Stimulated activated CD8-positive, alpha-beta memory T cell treated with anti-CD3 and anti-CD28 coated beads, Interleukin-7, amount 100 ng/mL, for 48 hours (primary cell): ENCODE results near the gene KLHL22.
"Not testable (repeated sequence)": the region's sequence is repeated elsewhere in the genome, so short reads cannot be mapped to it uniquely, and the experiment has no call there.

Source experiments
- DNase-seq, 2 donors: peaks; one replicate each; pipeline ENCODE4 v3.0.0-alpha.2; 2020; ENCODE audit warnings: low read depth in 1 of 2; ENCODE audit errors: extremely low read depth in 1 of 2

KLHL22 gene

DNA sequence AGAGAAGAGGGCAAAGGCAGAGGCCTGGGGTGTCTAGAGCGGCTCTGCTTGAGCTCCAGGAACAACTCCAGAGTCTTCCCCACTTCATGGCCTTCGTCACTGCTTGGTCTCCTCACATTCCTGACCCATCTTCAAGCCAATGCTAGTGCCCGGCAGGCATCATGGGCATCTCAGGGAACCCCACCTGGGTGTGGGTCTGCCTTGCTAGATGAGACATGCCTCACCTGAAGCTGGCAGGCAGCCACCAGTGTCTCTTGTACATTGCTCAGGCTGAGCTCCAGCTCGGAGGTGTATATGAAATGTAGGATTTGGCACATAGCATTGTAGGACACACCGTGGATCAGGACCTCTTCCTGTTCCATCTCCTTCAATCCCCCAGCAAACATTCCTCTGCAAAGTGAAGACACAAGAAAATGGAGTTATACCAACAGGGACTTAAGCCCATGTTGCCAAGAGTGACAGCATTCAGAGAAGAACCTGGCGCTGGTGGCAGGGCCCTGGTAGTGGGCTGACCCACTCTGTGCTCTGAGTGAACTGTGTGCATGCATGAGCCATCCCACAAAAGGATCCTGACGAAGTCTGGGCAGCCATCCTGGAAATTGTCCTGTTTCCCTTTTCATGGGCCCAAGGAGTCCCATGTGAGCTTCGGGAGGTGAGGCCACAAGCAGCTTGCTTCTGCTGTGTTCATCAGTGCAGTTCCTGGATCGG lies 24.3 kb downstream of the KLHL22 start:
- DNase-seq, result no peak

DNA sequence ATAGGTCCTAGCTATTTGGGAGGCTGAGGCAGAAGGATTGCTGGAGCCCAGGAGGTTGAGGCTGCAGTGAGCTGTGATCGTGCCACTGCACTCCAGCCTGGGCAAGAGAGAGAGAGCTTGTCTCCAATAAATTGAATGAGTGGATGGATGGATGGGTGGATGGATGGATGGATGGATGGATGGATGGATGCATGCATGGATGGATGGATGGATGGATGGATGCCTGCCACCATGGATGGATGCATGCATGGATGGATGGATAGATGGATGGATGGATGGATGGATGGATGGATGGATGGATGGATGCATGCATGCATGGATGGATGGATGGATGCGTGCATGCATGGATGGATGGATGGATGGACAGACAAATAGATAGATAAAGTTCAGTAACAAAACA lies 25.1 kb downstream of the KLHL22 start:
- DNase-seq, result not testable (repeated sequence)

DNA sequence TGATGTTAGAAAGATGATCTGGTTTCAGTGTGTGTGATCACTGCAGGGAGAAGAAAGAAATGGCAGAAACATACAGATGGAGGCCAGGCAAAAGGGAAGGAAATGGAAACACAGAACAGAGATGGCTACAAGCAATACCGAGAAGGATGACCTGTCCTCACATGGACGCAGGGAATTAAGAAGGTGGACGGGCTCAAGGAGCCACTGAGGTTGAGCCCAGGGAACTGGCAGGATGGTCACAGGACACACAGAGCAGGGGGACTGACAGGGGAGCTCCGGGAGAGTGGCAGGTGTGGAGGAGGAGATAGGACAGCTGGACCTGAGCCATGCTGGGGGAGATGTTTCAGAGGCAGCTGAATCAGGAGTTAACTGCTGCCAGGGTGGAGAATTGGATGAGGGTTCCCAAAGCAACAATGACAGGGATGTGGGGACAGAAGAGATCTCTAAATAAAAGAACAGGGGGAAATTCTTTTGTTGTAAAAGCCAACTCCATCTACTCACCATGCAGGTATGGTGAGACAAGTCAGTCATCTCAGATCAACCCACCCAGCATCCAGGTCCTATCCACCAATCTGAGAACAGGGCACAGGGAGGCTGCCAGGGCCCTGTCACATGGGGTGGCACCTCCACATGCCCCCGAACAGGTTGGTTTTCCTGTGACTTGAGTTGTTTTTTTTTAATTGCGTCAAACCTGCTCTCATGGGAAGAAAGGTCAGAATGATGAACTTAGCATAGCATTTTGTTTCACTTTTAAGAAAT lies 26.3 kb downstream of the KLHL22 start:
- no peak for DNase-seq

DNA sequence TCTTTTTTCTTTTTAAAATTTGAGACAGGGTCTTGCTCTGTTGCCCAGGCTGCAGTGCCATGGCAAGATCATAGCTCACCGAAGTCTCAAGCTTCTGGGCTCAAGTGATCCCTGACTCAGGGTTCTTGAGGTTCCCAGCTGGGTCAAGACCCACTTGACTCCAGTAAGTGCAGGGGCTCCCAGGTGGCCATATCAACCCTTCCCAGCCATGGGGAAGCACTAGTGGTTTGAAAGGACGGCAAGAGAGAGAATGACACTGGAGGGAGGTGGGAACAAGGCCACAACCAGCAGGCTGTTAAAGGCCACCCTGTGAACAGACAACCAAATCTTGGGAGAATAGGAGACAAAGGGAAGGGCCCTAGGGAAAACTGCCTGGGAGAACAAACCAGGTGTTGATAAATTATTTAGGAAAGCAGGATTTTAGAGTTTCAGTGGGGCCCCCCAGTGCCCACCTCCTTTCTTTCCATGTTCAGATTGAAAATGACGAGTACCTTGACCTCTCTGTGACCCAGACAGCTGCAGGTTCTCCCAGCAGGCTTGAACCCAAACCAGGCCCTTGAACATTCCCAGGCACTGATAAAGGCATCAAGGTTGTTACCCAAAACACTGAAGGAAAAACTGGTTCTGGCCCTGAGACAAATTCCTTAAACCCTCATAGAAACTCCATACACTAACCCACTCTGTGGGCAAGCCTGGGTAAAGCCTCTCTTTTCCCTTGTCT lies 28.8 kb downstream of the KLHL22 start:
- DNase-seq, result no peak

DNA sequence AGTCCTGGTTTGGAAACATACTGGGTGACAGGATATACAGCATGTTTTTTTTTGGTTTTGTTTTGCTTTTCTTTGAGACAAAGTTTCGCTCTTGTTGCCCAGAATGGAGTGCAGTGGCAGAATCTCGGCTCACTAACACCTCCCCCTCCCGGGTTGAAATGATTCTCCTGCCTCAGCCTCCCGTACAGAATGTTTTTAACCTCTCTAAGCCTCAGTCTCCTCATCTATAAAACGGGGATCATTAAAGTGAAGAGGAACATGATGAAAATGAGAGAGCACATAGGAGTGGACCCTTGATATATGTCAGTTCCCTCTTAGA lies 29.9 kb downstream of the KLHL22 start:
- DNase-seq, result no peak

DNA sequence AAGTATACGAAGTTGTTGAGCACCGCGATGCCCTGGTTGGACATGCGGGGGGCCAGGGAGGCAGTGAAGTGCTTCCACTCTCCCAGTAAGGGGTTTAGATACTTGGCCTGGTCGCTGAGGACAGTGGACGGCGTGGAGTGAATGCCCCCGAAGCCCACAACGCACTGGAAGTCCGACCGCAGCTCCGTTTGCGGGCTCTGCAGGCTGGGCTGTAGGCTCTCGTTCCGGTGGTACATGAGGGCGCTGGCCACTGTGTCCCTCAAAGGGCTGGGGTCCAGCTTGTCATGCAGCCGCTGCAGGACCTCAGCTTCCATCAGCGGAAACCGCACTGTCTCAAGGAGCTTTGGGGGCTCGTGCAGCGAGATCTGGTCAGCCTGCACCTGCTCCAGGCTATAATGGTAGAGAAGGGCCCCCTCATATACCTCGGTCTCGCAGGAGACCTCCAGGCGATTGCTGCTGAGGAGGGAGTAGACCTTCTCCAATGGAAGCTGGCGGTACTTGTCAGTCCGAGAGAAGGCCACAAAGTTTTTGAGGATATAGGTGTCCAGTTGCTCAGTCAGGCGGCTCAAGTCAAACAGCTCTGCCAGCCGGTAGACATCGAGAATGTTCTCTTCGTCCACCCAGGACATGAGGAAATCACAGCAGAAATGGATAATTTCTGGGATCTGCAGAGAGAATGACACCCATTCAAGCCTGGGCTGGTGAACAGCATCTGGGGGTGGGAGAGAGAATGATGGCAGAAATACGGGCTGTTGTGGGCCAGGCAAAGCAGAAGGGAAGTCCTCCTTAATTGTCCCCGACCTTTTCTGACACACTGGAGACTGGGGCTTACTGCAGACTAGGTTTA lies 30.5 kb downstream of the KLHL22 start:
- no peak for DNase-seq

DNA sequence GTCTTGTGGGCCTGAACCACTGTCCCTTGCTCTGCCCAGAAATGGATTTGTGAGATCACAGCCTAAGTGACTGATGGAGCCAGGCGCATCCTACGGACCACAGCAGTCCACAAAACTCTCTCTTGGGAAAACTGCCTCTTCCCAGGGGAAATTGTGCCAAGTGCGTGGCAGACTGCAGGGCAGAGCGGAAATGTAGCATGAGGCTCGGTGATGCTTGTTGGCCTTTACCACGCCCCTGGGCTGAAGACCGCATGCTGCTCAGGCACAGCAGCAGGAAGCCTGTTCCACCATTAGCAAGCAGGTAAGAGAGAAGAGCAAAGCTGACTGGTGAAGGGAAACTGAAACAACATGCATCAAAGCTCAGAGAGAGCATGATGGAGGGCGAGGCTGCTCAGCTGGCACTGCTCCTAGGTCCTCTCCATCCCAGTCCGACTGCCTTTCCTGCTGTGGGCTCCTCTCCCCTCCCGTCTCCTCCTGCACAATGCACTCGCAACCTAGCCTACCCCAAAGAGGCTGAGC lies 31.4 kb downstream of the KLHL22 start:
- peak; percentile 2 to 26 for DNase-seq

DNA sequence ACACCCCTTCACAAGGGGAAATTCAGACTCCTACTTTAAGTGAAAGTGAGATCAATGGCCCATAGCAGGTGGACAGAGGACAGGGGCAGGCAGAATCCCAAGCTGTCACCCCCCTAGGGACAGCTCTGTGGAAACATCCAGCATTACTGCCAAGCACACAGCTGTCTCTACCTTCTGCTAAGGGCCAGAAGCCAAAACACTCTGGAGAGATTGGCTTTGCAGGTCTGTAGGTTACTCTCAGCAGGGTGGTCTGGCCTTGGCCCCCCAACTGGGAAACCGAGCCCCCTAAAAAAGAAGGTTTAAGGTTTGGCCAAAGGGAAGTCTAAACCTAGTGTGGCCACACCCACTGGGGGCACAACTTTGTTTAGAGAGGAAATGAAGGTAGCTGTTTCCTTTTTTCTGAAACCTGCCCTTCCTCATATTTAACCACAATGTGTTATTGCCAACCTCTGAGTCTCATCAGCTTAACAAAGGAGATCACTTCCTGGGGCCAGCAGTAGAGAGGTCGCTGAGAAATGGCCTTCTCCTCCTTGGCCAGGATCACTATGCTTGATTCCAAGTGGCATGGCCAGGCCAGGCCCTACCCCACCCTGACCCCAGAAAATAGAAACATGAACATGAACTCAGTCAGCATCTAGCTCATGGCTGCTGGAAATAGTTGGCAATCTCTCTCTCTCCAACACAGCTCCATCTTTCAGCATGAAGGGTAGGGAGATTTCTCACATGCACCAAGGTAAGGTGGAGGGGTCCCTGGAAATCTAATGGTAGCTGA lies 32.1 kb downstream of the KLHL22 start:
- DNase-seq, result no peak

DNA sequence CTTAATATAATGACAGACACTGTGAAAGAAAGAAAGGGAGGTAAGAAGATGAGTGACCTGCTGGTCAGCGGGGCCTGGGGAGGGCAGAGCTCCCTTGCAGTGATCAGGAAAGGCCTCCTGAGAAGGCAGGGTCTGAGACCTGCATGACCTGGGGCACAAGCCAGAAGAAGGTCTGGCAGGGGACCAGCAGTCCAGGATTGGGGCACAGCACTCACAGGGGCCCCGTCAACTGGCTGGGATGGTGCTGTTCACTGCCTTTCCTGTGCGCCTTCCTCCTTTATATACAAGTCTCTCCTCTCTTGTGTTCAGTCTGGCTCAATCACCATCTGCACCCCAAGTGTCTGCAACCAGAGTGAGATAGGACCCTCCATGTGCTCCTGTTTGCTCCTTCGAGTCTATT lies 35.7 kb downstream of the KLHL22 start:
- DNase-seq, result no peak

DNA sequence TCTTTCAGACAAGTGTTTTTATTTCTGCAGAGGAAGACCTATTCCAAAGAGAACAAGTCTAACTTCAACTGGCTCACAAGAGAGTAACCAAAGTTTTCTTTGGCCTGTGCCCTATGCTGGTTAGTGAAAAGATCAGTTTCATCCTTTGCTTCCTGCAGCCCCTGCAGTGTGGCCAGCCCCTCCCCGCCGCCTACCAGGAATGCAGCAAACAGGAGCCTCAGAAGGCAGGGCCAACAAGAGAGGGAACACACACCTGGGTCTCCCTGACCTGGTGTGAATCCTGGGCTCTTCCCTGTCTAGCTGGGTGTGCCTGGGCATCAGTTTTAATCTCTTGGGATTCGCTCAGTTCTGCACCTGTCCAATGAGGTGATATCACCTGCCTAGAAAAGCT lies 36.4 kb downstream of the KLHL22 start:
- DNase-seq, result no peak

DNA sequence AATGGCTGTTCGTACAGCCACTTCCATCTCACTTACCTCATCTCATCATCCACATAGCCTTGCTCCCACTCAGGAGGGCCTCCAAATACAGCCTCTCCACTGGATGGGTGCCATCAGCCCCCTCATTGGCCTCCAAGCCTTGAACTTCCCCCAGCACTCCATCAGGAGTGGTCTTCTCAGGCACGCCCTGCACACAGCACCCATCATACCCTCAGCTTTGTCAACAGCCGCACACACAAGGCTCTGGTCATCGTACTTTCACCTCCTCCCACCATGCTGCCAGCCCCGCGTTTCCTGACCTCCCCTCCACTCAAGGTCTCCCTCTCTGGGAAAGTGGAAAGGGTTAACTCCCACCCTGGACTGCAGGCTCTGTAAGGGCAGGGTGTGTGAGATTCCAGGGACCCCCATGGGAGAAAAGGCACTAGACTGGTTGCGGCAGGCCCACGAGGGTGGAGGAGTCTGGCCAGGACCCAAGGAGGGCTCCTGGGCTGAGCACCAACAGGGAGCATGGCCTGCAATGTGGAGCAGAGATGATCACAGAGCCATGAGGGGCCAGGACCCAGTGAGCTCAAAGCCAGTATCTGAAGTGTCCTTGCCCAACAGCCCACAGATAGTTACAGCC lies 37.0 kb downstream of the KLHL22 start:
- DNase-seq, result no peak

DNA sequence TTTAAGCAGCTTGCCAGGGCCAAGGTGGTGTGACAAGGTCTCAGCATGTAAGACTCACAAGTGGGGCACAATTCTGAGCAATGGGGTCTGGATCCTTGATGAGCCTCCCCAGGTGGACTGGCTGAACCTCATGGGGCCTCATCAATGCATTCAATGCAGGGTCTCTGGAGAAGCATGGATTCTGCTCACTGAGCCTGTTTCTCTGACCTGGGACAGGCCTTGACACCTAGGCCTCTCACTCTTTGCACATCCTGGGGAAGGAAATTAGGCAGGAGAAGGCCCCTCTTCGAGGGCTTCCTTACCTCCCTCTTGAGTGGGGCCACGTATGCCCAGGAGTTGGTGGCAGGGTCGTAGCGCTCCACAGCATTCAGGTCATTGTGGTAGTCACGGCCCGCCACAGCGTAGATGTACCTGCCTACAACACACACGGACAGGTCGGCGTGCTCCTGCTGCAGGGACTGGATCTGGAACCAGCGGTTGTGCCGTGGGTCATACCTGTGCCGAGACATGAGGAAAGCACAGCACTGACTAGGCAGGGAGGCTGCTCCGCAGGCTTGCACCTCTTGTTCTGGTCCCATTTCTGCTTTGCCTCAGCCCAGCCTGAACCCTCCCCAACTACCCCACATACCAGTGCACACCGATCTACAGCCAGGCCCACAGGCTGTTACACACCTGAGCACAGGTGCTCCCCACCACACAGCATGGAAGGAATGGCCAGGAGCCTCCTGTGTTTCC lies 37.9 kb downstream of the KLHL22 start:
- no peak for DNase-seq

DNA sequence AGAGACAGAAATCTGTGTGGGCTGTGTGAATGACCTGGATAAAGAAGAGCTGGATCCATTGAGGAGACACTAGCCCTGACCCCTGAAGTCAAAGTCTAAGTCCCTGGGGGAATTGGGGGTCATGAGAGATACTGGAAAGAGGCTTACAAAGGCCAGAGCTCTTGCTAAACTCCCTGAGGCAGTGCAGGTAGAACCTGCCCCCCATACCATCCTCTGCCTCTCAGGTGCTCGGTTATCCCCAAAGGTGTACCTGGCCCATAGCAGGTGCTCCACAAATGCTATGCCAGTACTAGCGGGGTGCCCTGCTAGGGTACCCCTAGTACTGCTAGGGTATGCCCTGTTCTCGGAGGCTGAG lies 38.9 kb downstream of the KLHL22 start:
- no peak for DNase-seq

DNA sequence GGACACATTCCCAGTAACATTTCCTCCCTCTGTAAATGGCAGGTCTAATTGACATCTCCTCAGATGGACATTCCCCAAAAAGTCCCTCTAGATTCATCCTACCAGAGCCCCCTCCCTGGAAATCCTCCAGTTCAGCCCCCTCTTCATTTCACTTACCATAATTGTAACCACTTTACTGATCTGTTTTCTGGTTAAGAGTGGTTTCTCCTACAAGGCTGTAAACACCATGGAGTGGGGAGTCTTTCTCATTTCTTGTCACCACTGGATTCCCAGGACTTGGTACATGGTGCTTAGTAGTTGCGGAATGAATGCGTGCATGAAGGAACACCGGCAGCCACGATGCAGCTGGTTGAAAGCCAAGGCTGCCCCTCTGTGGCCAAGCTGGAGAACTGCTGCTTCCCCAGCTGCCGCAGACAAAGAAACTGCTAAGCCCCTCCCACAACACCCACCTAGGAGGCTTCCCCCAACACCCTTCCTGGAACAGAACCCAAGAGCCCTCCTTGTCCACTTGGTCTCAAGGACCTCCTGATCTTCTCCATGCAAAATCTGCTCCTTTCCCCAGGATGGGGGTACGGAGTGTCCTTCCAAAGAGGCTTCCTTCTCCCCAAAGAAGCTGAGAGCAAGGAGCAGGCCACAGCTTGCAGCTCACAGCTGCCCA lies 39.4 kb downstream of the KLHL22 start:
- peak; percentile 59 to 62 for DNase-seq

DNA sequence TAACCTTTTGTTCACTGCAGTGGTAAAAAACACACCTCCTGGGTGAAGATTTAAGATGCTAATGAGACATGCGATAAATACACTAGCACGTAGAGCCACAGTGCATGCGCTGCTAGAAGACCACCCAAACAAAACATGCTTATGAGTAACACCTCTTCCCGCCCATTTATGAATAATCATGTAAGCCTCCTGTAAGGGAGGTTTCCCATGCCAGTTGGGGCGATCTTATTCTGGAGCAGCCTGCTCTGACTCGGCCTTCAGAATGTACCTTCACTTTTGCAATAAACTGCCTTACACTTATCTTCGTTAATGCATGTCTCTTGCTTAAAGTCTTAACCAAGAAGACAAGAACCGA lies 39.9 kb downstream of the KLHL22 start:
- DNase-seq, result no peak

DNA sequence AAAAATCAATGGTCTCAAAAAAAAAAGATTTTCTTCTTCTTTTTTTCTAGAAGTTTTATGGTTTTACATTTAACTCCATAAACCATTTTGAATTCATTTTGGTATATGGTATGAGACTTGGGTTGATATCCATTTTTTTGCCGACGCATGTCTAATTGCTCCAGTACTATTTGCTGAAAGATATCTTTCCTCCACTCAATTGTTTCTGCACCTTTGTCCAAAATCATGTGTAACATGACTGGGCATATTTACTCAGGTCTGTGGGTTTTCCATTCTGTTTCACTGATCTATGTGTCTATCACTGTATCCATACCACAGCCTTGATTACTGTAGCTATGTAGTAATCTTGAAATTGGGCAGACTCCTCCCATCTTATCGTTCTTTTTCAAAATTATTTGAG lies 42.4 kb downstream of the KLHL22 start:
- DNase-seq, result no peak

DNA sequence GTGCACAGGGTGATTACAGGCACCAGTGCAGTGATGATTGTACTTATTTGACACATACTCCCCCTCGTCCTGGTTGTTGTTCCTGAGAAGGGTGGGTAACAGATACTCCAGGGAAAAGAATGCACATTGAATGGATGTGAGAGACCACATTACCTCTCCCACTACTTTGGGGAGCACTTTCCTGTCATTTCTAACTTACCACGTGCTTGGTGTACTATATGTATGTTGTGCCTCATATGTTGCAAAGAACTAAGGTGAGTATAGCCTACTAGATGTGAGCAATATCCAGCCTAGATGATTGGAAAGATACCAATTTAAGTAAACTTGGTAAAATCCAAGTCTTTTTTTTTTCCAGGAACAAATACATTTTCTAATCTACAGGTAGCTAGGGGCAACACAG lies 43.7 kb downstream of the KLHL22 start:
- DNase-seq, result no peak

DNA sequence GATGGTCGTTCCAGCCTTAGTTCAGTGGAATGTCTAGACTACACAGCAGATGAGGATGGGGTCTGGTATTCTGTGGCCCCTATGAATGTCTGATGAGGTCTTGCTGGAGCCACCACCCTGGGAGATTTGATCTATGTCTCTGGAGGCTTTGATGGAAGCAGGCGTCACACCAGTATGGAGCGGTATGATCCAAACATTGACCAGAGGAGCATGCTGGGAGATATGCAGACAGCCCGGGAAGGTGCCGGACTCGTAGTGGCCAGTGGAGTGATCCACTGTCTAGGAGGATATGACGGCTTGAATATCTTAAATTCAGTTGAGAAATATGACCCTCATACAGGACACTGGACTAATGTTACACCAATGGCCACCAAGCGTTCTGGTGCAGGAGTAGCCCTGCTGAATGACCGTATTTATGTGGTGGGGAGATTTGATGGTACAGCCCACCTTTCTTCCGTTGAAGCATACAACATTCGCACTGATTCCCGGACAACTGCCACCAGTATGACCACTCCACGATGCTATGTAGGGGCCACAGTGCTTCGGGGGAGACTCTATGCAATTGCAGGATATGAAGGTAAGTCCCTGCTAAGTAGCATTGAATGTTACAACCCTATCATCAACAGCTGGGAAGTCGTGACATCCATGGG lies 44.3 kb downstream of the KLHL22 start:
- DNase-seq, result not testable (repeated sequence)
